Measurements from ENCODE around the gene FRAS1.

FRAS1 gene

DNA sequence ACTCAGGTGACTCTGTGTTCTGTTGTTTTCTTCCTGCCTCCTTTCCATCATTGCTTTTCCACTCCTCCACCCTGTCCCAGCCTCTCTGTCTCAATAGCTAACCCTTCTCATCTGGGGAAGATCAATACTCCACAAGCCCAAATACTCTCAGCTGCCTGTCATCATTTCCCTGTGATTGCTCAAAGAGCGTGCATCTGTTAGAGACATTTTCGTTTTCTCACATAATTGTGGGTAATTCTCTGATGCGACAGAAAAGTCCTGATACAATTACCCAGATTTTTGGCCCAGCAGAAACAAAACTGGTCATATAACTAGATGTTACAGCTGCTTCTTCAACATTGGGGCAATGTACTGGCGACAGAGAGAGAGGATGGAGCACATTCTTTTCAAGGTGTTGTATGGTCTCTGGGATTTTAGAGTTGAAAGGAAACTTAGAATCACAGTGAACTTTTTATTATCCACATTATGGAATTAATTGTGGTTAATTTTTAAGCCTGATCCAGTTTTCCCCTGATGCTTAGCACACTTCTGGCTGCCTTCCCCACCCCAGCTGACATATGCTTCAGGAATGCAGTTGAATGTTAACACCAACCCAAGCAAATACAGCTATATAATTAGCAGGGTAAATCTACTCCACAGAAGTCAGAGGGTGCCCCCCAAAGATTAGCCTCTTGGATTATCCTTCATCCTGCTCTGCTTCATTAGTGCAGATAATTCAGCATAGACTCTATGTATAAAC, 323.0 kb downstream of the FRAS1 start:
- DNase-seq, result no peak

DNA sequence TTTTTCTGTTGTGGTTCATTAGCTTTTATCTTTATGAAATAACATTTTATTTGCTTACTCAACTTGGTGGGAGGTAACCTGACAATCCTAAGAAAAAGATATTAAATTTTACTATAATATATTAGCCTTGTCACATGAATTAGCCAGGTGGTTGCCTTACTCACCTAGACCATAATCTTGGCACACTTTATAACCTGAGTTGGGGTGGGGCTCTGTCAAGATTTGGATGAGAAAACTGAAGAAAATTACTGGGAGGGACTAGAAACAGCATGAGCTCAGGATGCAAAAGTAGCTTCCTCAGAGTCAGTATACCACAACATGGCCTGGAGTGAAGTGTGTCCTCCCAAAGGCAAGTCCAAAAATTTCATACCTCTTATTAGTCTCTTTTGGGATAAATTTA, 329.6 kb downstream of the FRAS1 start:
- no peak for DNase-seq

DNA sequence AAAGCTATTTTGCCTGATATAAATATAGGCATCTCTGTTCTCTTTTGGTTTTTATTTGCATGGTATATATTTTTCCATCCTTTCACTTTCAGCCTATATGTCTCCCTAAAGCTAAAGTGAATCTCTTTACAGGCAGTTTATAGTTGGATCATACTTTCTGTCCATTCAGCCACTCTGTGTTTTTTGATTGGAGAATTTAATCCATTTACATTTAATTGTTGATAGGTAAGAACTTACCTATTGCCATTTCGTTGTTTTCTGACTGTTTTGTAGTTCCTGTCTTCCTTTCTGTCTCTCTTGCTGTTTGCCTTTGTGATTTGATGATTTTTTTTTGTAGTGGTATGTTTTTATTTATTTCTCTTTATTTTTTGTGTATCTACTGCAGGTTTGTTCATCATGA, 338.5 kb downstream of the FRAS1 start:
- DNase-seq, result no peak

DNA sequence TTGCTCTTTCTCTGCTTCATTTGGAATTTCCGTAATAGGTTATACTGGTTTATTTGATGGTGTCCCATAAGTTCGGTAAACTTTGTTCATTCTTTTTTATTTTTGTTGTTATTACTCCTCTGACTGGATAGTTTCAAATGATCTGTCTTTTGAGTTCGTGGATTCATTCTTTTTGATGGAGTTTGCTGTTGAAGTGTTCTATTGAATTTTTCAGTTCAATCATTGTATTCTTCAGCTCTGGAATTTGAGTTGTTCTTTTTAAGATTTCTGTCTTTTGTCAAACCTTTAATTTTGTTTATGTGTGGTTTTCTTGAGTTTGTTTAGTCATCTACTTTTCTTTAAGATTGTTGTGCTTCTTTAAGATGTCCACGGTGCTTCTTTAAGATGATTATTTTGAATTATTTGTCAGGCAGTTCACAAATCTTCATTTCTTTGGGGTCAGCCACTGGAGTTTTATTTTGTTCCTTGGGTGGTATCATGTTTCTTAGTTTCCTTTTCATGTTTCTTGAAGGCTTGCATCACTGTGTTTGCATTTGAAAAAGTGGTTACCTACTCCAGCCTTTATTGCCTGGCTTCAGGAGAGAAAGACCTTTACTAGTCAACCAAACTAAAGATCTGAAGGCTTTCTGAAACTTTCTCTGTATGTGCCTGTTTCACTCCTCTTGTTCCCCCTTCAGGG, 339.6 kb downstream of the FRAS1 start:
- DNase-seq, result no peak

DNA sequence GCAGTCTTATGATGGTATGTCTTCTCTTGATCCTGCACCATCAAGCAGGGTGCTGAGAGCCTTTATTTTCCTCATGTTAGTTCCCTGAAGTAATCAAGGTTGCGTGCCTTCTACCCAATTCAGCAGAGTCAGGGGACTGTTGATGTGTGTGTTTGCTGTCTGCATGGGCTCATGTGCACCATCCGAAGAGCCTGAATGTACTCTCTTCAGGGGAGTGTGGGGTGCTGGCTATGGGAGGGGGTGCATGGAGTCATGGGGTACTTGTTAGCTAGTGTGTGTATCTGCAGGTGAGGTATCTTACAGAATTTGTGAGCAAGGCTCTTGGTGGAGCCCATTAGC, 340.1 kb downstream of the FRAS1 start:
- DNase-seq, result no peak

DNA sequence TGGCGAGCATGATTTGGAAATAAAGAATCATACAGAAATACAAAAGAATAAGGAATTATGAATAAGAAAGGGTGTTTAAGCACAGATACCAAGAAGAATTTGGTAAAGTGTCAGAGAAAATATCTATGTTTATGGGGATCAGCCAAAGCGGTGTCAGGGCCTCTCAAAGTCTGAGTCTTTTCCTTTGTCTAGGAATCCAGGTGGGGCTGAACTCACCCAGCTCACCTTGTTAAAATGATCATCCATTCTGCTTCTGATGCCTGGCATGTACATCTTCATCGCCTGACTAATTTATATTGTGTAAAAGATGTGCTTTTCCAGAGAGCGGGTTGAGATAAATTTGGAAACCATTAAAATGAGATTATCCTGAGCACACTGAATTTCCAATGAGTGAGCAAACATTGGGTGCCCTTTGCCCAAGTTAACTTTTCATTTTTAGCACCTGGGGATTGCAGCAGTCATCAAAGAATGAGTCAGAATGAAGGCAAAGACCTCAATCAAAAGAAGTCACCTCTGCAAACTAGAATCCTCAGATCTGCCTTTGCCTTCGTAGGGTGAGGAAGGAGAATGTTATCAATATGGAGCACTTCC, 352.6 kb downstream of the FRAS1 start:
- no peak for DNase-seq

DNA sequence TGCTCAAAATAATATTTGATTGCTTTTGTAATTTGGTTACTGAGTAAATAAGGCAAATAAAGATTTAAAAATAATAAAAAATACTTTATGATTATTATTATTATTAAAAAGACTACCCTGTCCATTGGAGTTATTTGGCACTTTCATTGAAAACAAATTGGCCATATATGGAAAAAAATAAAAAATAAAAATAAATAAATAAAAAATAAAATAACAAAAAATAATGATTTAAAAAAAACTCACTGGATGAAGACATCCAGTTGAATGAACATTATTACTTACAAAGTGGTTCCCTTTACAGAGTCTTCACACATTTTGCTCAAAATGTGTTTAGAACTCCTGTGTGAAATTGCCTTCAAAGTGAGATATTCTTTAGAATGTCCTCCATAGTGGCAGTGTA, 353.1 kb downstream of the FRAS1 start:
- no peak for DNase-seq

DNA sequence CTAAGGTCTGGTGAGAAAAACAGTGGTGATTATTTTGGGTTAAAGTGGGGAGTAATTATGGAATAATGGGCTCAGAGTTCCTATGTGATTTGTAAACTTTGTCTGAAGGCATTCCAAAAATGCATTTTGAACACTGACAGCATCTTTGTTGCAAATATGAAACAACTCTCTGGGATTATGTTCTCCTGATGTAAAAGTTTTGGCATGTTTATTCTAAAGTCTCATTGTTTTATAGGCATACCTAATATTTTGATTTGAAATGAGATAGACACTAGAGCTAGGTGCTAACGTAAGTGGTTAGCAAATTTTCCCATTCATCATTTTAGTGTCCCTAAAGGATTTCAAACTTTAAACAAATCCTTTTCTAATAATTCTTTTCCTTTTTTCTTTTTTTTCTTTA, 353.6 kb downstream of the FRAS1 start:
- DNase-seq, result no peak

DNA sequence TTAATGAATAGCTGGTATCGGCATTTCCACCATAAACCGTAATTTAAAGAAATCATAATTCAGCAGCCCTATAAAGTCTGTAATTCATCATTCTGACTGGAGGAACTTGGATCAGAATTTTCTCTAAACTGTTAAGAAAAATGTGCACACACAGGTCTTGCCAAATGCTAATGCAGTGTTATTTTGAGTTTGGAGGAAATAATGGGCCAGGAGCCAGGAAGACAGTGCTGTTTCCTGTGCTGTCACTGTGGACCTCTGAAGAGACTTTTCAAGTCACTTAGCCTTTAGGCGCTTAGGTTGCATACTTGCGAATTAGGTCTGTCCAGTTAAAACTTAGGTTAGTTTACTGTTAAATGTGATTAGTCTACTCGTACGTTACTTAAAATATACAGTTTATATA, 357.0 kb downstream of the FRAS1 start:
- DNase-seq, result no peak

DNA sequence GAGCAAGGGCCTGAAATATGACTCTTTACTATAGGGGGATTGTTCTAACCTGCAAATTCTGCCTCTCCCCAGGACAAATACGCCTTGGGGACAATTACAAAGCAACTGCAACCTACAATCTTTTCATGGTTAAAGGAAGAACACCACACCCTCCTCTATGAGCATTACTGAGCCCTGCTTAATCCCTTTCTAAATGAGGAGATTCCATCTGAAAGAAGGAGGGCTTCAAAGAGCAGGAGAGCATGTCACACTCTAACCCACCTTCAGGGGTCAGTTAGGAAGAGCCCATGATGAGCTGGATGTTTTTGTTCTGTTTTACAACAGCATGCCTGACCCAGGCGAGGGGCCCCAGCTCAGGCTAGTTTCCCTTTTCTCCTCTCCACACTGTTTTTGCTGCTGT, 360.5 kb downstream of the FRAS1 start:
- no peak for DNase-seq

DNA sequence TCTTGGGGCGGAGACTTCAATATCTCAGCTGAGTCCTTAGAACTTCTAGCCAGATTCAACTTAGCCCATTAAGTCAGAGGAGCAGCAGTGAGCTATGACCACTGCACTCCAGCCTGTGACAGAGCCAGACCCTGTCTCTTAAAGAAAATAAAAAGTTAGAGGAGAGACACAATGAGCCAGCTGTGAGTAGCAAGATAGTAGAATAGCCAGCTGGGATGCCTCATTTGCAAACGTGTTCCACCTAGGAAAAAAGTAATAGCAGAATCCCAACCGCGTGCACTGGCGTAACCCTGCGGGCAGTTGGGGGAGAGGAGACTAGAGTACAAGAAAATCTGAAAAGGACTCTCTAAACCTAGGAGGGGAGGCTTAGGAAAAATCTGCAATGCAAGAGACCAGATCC, 361.3 kb downstream of the FRAS1 start:
- DNase-seq, result no peak

DNA sequence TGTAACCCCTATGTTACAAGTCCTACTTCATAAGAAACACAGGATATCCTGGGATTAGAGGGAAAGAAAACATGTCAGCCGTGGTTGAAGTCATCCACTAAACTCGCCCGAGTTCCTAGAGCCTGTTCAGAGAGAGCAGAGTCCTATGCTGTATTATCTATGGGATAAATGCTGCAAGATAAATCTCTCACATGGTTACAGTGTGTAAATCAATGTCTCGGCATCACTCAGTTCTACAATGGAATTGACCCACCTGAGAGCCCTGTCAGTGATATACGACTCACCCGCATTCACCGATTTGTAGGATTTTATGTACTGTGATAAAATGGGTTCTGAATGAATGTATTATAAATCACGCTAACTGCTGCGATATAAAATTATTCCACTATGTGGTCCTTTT, 366.7 kb downstream of the FRAS1 start:
- DNase-seq, result no peak

DNA sequence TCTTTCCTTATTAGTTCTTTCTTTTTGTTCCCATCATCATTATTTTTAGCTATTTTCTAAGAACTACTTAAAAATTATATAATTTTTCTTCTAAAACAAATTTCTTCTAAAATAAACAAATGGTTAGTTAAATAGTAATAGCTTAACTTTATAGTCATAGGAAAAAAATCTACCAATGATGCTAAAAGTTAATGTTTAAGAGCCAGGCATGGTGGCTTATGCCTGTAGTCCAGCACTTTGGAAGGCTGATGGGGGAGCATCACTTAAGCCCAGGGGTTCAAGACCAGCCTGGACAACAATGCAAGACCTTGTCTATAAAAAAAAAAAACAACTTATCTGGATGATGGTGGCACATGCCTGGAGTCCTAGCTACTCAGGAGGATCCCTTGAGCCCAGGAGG, 367.3 kb downstream of the FRAS1 start:
- DNase-seq, result no peak

DNA sequence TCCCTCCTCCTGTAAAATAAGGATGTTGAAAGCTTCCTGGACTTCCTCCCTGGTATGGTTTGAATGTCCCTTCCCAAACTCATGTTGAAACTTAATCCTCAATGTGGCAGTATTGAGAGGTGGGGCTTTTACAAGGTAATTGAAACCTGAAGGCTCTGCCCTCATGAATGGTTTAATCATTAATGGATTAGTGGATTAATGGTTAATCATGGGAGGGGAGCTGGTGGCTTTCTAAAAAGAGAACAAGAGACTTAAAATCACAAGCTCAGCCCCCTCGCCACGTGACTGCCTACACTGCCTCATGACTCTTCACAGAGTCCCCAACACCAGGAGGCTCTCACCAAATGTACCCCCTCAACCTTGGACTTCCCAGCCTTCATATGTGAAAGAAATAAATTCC, 369.8 kb downstream of the FRAS1 start:
- DNase-seq, result no peak

DNA sequence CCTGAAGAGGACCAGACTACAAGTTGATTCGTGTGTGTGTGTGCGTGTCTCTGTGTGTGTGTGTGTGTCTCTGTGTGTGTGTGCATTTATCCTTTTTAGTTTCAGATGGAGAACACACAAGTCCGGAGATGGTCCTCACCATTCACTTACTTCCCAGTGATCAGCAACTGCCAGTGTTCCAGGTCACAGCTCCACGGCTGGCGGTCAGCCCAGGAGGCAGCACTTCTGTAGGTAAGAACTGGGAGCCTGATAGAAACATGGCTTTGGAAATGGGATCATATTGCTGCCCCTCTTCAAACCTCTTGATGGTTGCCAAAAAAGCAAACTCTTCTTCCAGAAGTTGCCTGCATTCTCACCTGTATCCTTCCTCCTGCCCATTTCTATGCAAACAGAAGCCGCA, 371.9 kb downstream of the FRAS1 start:
- no peak for DNase-seq

DNA sequence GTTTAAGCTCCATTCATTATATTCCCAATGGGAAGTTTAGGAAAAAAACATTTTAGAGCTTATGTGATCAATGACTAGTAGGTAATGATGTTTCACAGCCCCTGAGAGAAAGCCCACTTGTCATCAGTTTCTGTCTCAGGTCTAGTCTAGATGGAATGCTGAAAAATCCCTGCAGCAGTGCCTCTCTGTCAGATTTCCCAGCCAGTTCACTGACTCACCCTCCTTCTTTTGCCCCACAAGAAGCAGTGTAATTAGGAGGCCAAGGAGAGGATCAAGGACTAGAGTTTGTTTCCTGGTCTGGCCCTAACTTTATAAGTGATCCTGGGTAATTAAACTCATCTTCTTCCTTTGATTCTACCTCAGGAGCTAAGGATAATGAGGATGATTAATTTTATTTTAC, 375.8 kb downstream of the FRAS1 start:
- no peak for DNase-seq

DNA sequence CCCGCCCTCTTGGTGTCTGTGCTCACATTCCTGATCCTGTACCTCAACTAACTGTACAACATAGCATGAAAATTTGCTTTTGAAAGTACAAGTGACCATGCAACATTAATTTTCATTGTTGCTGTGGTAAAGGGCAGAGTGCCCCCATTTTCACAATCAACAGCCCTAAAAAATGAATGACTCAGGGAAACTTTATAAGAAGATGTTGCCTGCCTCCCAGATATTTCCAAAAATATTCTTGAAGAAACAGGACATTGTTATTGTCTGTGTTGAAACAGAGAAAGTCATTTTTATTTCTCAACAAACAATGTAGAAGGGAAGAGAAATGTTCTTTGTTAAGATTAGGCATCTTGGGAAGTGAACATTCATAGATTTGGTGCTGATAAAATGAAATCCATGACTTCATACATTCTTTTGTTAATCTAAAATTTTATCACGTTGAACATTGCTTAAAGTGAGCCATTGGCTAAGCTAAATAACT, 380.5 kb downstream of the FRAS1 start:
- DNase-seq, result no peak

DNA sequence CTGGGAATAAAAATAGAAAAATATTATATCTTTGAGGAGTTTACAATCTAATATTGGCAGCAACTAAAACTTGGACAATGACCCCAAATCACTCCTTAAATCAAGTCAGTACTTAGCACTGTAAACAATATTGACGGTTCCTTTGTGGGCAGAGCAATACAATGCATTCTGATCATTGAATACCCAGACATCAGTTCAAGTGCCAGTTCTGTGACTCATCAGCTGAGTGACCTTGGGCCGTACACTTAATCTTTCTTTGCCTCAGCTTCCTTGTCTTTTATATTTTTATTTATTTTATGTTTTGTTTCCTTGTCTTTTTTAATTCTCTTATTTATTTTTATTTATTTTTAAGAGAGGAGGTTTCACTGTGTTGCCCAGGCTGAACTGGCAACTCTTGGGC, 382.2 kb downstream of the FRAS1 start:
- DNase-seq, result no peak

DNA sequence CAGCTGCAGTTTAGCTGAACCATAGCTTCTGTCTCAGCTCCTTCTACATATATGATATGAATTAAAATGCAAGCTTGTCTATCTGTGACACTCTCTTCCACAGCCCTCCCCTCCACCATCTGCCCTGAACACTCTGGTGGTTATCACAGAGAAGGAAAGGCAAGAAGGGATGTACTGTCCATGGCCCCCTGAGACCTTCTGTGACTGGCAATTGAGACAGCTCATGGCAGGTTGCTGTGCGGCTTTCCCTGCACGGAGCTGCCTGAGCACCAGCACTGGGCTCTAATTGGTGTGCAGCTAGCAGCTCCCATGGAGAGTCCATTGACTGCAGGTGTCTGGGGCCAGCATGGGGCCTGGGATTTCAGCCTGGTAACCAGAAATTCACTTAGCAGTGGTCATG, 384.6 kb downstream of the FRAS1 start:
- DNase-seq, result no peak

DNA sequence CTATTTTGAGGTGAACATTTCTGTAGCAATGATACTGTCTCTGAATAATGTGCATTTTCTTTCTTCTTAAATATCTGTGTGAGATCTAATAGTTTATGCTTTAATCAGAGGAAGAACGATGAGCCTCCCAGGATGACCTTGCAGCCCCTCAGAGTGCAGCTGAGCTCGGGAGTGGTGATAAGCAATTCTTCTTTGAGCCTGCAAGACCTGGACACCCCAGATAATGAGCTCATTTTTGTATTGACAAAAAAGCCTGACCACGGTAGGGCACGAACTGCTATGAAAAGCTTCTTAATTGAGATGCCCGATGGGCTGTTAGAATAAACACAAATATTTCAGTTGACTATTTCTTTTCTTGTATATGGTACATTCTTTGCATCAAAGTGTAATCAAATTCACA, 389.5 kb downstream of the FRAS1 start:
- no peak for DNase-seq

DNA sequence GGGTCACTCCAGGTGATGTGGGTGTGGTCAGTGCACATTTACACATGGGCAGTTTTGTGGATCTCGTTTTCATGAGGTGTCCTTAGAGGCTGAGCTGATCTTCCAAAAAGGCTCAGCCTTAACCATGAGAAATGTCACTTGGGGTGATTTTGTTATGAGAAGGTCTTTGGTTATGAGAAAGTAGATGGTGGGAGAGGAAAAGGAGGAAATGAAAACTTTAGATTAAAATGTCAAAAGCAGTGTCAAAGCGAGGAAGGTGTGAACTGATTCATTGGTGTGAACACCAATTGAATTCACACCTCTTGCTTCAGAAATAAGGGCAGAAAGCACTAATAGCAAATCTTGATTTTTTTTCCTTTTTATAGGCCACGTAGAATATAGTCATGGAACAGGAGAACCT, 394.3 kb downstream of the FRAS1 start:
- no peak for DNase-seq

DNA sequence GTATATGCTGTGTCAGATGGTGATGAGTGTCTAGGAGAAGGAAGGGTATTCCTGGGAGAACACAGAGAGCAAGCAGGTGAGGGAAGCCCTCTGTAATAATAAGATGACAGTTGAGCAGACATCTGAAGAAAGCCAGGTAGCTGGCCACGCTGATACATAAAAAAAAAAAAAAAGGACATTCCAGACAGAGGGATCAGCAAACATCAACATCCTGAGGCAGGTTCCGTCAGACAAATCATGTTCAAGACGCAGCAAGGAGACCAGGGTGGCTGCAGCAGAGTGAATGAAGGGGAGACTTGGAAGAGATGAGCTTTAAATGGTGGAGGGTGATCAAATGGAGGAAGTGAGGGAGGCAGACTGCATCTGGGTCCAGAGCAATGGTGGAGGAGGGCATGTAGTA, 396.9 kb downstream of the FRAS1 start:
- DNase-seq, result no peak

DNA sequence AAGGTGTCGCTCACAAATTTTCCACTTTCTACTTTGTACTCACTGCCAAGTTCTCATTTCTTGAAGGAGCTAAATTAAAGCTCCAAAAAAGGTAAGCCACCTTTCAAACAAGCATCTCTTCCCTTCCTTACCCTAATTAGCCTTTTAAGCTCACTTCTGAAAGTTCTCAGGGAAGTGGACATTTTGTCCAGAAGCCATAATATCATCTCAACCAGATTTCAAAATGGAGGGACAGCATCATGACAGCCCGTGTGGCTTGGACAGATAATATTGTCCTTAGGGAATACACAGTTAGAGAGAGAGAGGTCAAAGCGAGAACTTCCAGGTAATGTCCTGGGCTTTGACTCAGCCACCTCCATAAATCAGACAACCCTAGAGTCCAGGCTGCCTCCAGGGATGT, 400.6 kb downstream of the FRAS1 start:
- DNase-seq, result no peak

DNA sequence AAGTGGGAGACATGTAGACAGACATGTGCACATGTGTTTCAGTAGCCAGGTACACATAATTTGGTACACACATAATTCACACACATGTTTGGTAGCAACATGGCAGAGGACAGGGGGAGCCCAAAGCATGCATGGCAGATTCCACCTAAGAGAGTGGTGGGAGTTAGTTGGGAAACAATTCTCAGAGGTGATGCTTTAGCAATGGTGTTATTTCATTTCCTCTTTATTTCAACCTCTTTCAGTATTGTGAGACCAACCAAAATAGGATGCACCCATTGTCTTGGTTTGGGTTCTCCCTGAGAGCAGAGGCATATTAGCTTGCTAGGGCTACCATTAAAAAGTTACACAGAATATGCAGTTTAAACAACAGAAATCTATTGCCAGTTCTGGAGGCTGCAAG, 402.2 kb downstream of the FRAS1 start:
- DNase-seq, result no peak

DNA sequence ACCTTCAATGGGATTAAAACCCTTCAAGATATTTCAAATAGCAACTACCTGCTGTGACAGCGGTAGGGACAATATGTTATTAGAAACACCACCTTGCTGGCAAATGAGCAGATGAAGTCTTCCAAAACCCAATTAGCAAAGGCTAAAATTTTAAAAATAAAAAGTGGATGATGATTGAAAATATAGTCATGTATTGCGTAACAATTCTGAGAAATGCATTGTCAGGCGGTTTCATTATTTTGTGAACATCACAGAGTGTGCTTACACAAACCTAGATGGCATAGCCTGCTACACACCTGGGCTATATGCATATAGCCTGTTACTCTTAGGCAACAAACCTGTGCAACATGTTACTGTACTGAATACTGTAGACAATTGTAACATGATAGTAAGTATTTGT, 403.2 kb downstream of the FRAS1 start:
- no peak for DNase-seq
